GM12878 (cell line): ENCODE measurements around the gene PPP1R14B. TPM values are rescaled to one million over a fixed set of nuclear protein-coding genes. Genes with fewer than 3 reads are reported as not detected.

Source experiments
- ATAC-seq: fragments of 200-7000 bp; cut with Tn5 transposase; 3 replicates; pipeline ENCODE4 v1.9.1; 2020; ENCODE audit warnings: mild to moderate bottlenecking, moderate library complexity
- BruUV-seq: library from RNA; stranded (reverse); fragments of 400-500 nt; replicated peaks from 2 replicates; lab custom pipeline; 2021; lab: Mats Ljungman, UMichigan
- CTCF ChIA-PET: fragments of 300-600 bp; sonication (Branson Sonifier 250); formaldehyde crosslinking; extraction: SDS; loops from one replicate; lab custom pipeline; 2021; ENCODE audit warnings: inconsistent platforms; lab: Yijun Ruan, JAX
- POLR2A ChIA-PET: fragments of 350-600 bp; formaldehyde crosslinking; extraction: SDS; loops from one replicate; lab custom pipeline; 2021; ENCODE audit warnings: inconsistent platforms; lab: Charles Lee
- RAD21 ChIA-PET: fragments of 300-600 bp; sonication (Branson Sonifier 250); formaldehyde crosslinking; loops from one replicate; lab custom pipeline; 2023; ENCODE audit warnings: antibody characterized with exemption; ENCODE audit not compliant: unreplicated experiment; lab: Charles Lee
- SMC1A ChIA-PET: fragments of 300-600 bp; sonication (Branson Sonifier 250); formaldehyde crosslinking; loops from one replicate; lab custom pipeline; 2023; ENCODE audit not compliant: unreplicated experiment, uncharacterized antibody; lab: Charles Lee
- DNase-seq: peaks from one replicate; pipeline ENCODE4 v3.0.0-alpha.2; 2011; ENCODE audit warnings: low read depth, low spot score
- FAIRE-seq: peaks from 3 replicates; lab custom pipeline; 2011; peaks lifted over from hg19 to GRCh38; lab: Jason Lieb, UNC
- H2AFZ ChIP-seq: 2 replicates; pipeline ENCODE4 v1.6.0; 2011; ENCODE audit warnings: low read depth, low read length, control low read depth; ENCODE audit not compliant: control insufficient read depth
- H3K27ac ChIP-seq: 2 replicates; pipeline ENCODE4 v1.5.1; 2011; ENCODE audit warnings: control low read depth; ENCODE audit not compliant: control insufficient read depth, insufficient read depth
- H3K27me3 ChIP-seq, 2 experiments: replicated peaks in 1 of 2; 2 replicates each; pipeline versions ENCODE4 v1.6.0 to v1.6.1; 2011; ENCODE audit warnings: low read length in 1 of 2; ENCODE audit not compliant: control insufficient read depth in 2 of 2, insufficient read depth in 2 of 2
- H3K36me3 ChIP-seq, 2 experiments: 2 replicates each; pipeline ENCODE4 v1.5.1; 2011; ENCODE audit warnings: low read length in 1 of 2; ENCODE audit not compliant: control insufficient read depth in 2 of 2, insufficient read depth in 2 of 2
- H3K4me1 ChIP-seq: 2 replicates; pipeline ENCODE4 v1.6.1; 2011; ENCODE audit warnings: mild to moderate bottlenecking, low read length, moderate library complexity, mixed read lengths; ENCODE audit not compliant: control insufficient read depth, insufficient read depth
- H3K4me2 ChIP-seq: 2 replicates; pipeline ENCODE4 v1.6.0; 2011; ENCODE audit warnings: control low read depth; ENCODE audit not compliant: control insufficient read depth, insufficient read depth
- H3K4me3 ChIP-seq: fragments of 200-600 bp; sonication (generic); 2 replicates; pipeline ENCODE4 v1.5.1; 2016
- H3K79me2 ChIP-seq: 2 replicates; pipeline ENCODE4 v1.6.0; 2011; ENCODE audit warnings: low read length; ENCODE audit not compliant: control insufficient read depth, insufficient read depth
- H3K9ac ChIP-seq: 2 replicates; pipeline ENCODE4 v1.8.0; 2011; ENCODE audit warnings: low read length, control low read depth, mixed read lengths; ENCODE audit not compliant: control insufficient read depth, insufficient read depth
- H3K9me3 ChIP-seq: replicated peaks from 3 replicates; pipeline ENCODE4 v1.5.1; 2011; ENCODE audit warnings: mild to moderate bottlenecking, low read length; ENCODE audit not compliant: control insufficient read depth, insufficient read depth
- H4K20me1 ChIP-seq: 2 replicates; pipeline ENCODE4 v1.6.0; 2011; ENCODE audit not compliant: control insufficient read depth, insufficient read depth
- ESRRA ChIP-seq: IDR thresholded peaks from 2 replicates; pipeline ENCODE4 v1.6.1; 2012; ENCODE audit warnings: mild to moderate bottlenecking, low read length, improper control_type of control experiment
- FOS ChIP-seq: IDR thresholded peaks from 3 replicates; pipeline ENCODE4 v1.6.1; 2011; ENCODE audit warnings: borderline replicate concordance; ENCODE audit not compliant: insufficient read length; ENCODE audit errors: extremely low read depth
- HDGF ChIP-seq: fragments of 450-650 bp; IDR thresholded peaks from 2 replicates; pipeline ENCODE4 v1.6.1; 2016; ENCODE audit warnings: antibody characterized with exemption
- POLR2AphosphoS2 ChIP-seq: IDR thresholded peaks from 2 replicates; pipeline ENCODE4 v1.6.1; 2011; ENCODE audit warnings: low read depth, mild to moderate bottlenecking, low read length, improper control_type of control experiment, moderate library complexity
- POLR2AphosphoS5 ChIP-seq: IDR thresholded peaks from 2 replicates; pipeline ENCODE4 v1.6.1; 2011; ENCODE audit warnings: mild to moderate bottlenecking, low read length, inconsistent platforms
- SIX5 ChIP-seq: IDR thresholded peaks from 2 replicates; pipeline ENCODE4 v1.6.1; 2011; ENCODE audit warnings: mild to moderate bottlenecking, low read depth, low read length, moderate library complexity; ENCODE audit not compliant: severe bottlenecking
- SMAD5 ChIP-seq: IDR thresholded peaks from 2 replicates; pipeline ENCODE4 v1.6.1; 2016; ENCODE audit warnings: antibody characterized with exemption, low read depth
- ZBED1 ChIP-seq: IDR thresholded peaks from 2 replicates; pipeline ENCODE4 v1.6.1; 2016; ENCODE audit warnings: borderline replicate concordance
- ZNF24 ChIP-seq: fragments of 450-650 bp; IDR thresholded peaks from 2 replicates; pipeline ENCODE4 v1.6.1; 2017; ENCODE audit warnings: antibody characterized with exemption, mild to moderate bottlenecking
- WGBS: methylation state at CpG from one replicate; pipeline ENCODE4 v1.1.6; 2016; ENCODE audit warnings: low lambda C conversion rate; ENCODE audit not compliant: insufficient replicate concordance, insufficient coverage; ENCODE audit errors: missing lambda C conversion rate; 5-methylcytosine and 5-hydroxymethylcytosine counted together
- in situ Hi-C: fragments of 300-500 bp; cut with MboI; formaldehyde crosslinking; loops from 9 replicates; pipeline ENCODE4 v1.14.3; 2018; ENCODE audit warnings: mixed read lengths
- intact Hi-C: fragments of 100-400 bp; cut with micrococcal nuclease; formaldehyde crosslinking; loops from one replicate; pipeline ENCODE4 v1.14.2; 2022; ENCODE audit not compliant: unreplicated experiment
- polyA plus RNA-seq, 11 experiments: library from polyadenylated mRNA; depleted of rRNA in 4 of 11; unstranded in 6 of 11; stranded (reverse) in 5 of 11; fragments of >200 nt; fragmentation: Nextera tagmentation in 4 of 11; fragmentation: Illumina TruSeq in 1 of 11; extraction: Ambion mirVana in 4 of 11; extraction: Trizol in 1 of 11; gene quantifications; 1 replicate in 1 of 11; 2 replicates in 10 of 11; pipeline versions ENCODE4 v1.2.1 to v1.2.3, GENCODE V29; 2011 to 2016; ENCODE audit warnings: inconsistent platforms in 2 of 11, missing spikeins in 2 of 11, low read depth in 1 of 11
- total RNA-seq, 4 experiments: library from RNA; depleted of rRNA in 3 of 4; stranded (reverse); fragments of >200 nt in 3 of 4; fragmentation: Illumina TruSeq in 1 of 4; extraction: Trizol in 1 of 4; gene quantifications; 2 replicates each; pipeline versions ENCODE4 v1.2.1 to v1.2.3, GENCODE V29; 2013 to 2021

PPP1R14B gene
- total and polyA plus RNA-seq, 10 of the 15 experiments (the other 5 are each of a cell fraction or from before 2014, with no cell fraction given) = 8.4 to 283 (median 124) TPM

GRCh38 chr11:64268025-64268892 lies 21.5 kb upstream of the PPP1R14B start:
- Histone ChIP-seq H3K4me1 (peaks cover 12% of the 10 kb centered on the region), H3K4me2 (peak overlapping the region; percentile 100), H2AFZ (no peak overlapping the region), H3K27me3 (no peaks in the 10 kb centered on the region), H3K9ac (peak overlapping the region; percentile 97), H3K9me3 (no peaks in the 10 kb centered on the region), H3K4me3 (peak overlapping the region; percentile 88), H3K36me3 (no peaks in the 10 kb centered on the region; a peak in 2 of 4 replicates), H3K79me2 (peaks cover 19% of the 10 kb centered on the region)
- ATAC-seq = no peak
- ChIA-PET CTCF (interaction anchor here (0.8 to 5.7 kb wide), 9 partner anchors 8 to 63 kb away, joined by 3 to 147 read pairs (median 7); partner anchors contain the start of genes BAD, CATSPERZ, FERMT3 and GPR137), SMC1A (interaction anchor here (0.7 to 4.6 kb wide), 5 partner anchors 18 to 86 kb away, joined by 3 to 32 read pairs (median 3); partner anchors contain the start of genes FERMT3, NUDT22 and TRPT1), RAD21 (interaction anchor here (0.8 to 4.3 kb wide), 7 partner anchors 16 to 64 kb away, joined by 3 to 56 read pairs (median 4); partner anchors contain the start of genes FERMT3, PPP1R14B, PRDX5 and TRMT112), POLR2A (interaction anchor here (0.6 to 6.3 kb wide), 15 partner anchors 10 to 515 kb away, joined by 3 to 92 read pairs (median 5); partner anchors contain the start of genes BAD, CATSPERZ, ESRRA and FERMT3)
- FAIRE-seq = no peak
- DNase-seq = no peak
- intact Hi-C loops = loop anchor here (2.0 kb wide), 1 partner anchor 17 kb away; the partner anchor contains the start of gene PLCB3
- no TSS peak for BruUV-seq
- 65% methylated on average over 23 of the region's 23 CpGs for WGBS
- in situ Hi-C loops = no loop called here
- TF ChIP-seq ESRRA (no peak), POLR2AphosphoS2 (peak; percentile 18; the same call in 1 of the 2 replicates), FOS (no peak), SIX5 (no peak), ZBED1 (no peak), SMAD5 (no peak), ZNF24 (no peak), POLR2AphosphoS5 (0 out of 2 replicates have a peak, but pooled peaks have one; percentile 17), HDGF (no peak)
- TF ChIP-seq, all 136 proteins: peak for 2
- no peaks in the 10 kb centered on the region for H4K20me1 ChIP-seq
- H3K27ac ChIP-seq = peak overlapping the region; percentile 81
